ENCODE results near the gene CHRND.

CHRND gene

GRCh38 chr2:232551250-232551638, 25.3 kb downstream of the CHRND start:
- H3K27ac ChIP-seq = peak overlapping the region; percentile 95
- TF ChIP-seq CTCF (conservative IDR thresholded peaks at IDR 0.05) = no peak

GRCh38 chr2:232551776-232552175, 25.8 kb downstream of the CHRND start:
- peak overlapping the region; percentile 95 for H3K27ac ChIP-seq
- TF ChIP-seq CTCF (conservative IDR thresholded peaks at IDR 0.05) = no peak

GRCh38 chr2:232556426-232556825, 30.5 kb downstream of the CHRND start:
- TF ChIP-seq CTCF (conservative IDR thresholded peaks at IDR 0.05) = no peak
- H3K27ac ChIP-seq = no peak overlapping the region

- H3K27ac ChIP-seq = no peak overlapping the region
- TF ChIP-seq CTCF (conservative IDR thresholded peaks at IDR 0.05) = no peak
These were observed 36.7 kb downstream of the CHRND start for GRCh38 chr2:232562515-232563151.

- no peak overlapping the region for H3K27ac ChIP-seq
- no peak for TF ChIP-seq CTCF (conservative IDR thresholded peaks at IDR 0.05)
These were observed 37.6 kb downstream of the CHRND start for GRCh38 chr2:232563580-232563979.

GRCh38 chr2:232567721-232568120, 41.8 kb downstream of the CHRND start:
- no peak for TF ChIP-seq CTCF (conservative IDR thresholded peaks at IDR 0.05)
- no peak overlapping the region for H3K27ac ChIP-seq

GRCh38 chr2:232568161-232568560, 42.2 kb downstream of the CHRND start:
- no peak overlapping the region for H3K27ac ChIP-seq
- no peak for TF ChIP-seq CTCF (conservative IDR thresholded peaks at IDR 0.05)
